Activated CD8-positive, alpha-beta memory T cell treated with anti-CD3 and anti-CD28 coated beads for 24 hours (primary cell): ENCODE data around the gene GTF2H2.
"Not testable (repeated sequence)": the region's sequence is repeated elsewhere in the genome, so short reads cannot be mapped to it uniquely, and the experiment has no call there.

Experiments used
- DNase-seq: peaks from one replicate; pipeline ENCODE4 v3.0.0-alpha.2; 2020

The GTF2H2 gene

DNA sequence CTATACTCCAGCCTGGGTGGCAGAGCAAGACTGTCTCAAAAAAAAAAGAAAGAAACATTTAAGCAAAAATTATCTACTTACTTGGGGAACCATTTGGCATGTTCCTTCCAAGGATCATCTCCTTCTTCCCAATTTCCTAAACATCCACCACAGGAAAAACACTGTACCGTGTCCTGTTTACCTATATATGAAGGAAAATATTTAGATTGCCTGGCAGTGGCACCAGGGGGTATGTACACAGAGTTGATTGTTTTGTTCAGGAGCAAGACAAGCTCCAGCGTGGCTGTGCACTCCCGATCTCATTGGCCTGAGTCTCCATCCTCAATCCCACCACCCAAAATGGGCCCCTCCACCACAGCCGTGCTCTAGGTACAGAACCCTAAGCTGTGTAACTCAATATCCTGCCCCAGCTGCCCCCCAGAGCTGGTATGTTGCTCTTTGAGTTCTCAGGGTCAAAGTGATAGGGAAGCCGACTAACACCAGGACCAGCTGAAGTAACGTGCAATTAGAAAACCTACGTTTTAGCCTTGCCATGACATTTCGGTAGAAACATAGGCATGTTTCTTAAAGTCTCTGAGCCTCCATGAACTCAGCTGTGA lies 56.2 kb downstream of the GTF2H2 start:
- DNase-seq = no peak

DNA sequence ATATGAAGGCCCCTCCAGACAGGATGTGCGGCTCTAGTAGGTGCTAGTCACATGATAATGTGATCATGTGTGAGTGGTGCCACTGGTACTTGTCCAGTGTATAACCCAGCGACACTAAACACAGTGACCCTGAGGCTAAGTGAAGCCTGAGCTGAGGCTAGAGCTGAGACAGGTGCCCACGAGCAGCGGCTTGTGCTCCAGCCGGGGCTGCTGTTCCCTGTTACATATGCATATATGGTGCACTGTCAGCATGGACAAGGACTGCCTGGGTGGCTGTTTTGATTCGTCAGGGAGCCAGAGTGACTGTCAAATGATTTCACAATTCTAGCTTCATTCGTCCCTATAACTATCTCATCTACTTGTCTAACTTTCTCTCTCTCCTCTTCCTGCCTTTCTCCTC lies 60.5 kb downstream of the GTF2H2 start:
- DNase-seq = not testable (repeated sequence)
